Transverse colon (tissue), 4 donors: ENCODE data around the gene KCNJ10. TPM values are rescaled to one million over a fixed set of nuclear protein-coding genes. Genes with fewer than 3 reads are reported as not detected.

Experiments used
- DNase-seq: peaks from one replicate; pipeline ENCODE4 v3.0.0-alpha.2; 2019
- H3K27ac ChIP-seq, 4 donors: fragments of 200-600 bp; sonication (generic); 2 replicates each; pipeline ENCODE4 v1.5.1; 2016 to 2018; ENCODE audit warnings: inconsistent platforms in 4 of 4
- H3K27me3 ChIP-seq: fragments of 200-600 bp; sonication (generic); 2 replicates; pipeline ENCODE4 v1.5.1; 2017; ENCODE audit warnings: inconsistent platforms
- H3K36me3 ChIP-seq, 4 donors: fragments of 200-600 bp; sonication (generic); 2 replicates each; pipeline ENCODE4 v1.5.1; 2017 to 2019; ENCODE audit warnings: inconsistent platforms in 4 of 4
- H3K4me1 ChIP-seq, 4 donors: fragments of 200-600 bp; sonication (generic); 2 replicates each; pipeline ENCODE4 v1.5.1; 2017 to 2020; ENCODE audit warnings: inconsistent platforms in 4 of 4
- H3K4me3 ChIP-seq, 4 donors: fragments of 200-600 bp; sonication (generic); 1 replicate in 1 of 4; 2 replicates in 3 of 4; pipeline versions ENCODE4 v1.5.1 to v1.6.1; 2017 to 2019; ENCODE audit warnings: inconsistent platforms in 4 of 4
- H3K9me3 ChIP-seq, 2 donors: fragments of 200-600 bp; sonication (generic); 2 replicates each; pipeline ENCODE4 v1.5.1; 2017 to 2019; ENCODE audit warnings: inconsistent platforms in 2 of 2
- EP300 ChIP-seq: sonication (generic); formaldehyde crosslinking; IDR thresholded peaks from one replicate; pipeline ENCODE4 v1.6.1; 2017; ENCODE audit warnings: antibody characterized with exemption, low read depth
- POLR2A ChIP-seq: fragments of 450-650 bp; IDR thresholded peaks from one replicate; pipeline ENCODE4 v1.6.1; 2016; ENCODE audit warnings: antibody characterized with exemption, mild to moderate bottlenecking, moderate library complexity
- POLR2AphosphoS5 ChIP-seq, 3 donors: sonication (generic); formaldehyde crosslinking; IDR thresholded peaks; one replicate each; pipeline ENCODE4 v1.6.1; 2016; ENCODE audit warnings: antibody characterized with exemption in 3 of 3
- WGBS, 2 donors: methylation state at CpG; one replicate each; pipeline ENCODE4 v1.1.5; 2018; ENCODE audit warnings: low coverage in 1 of 2; 5-methylcytosine and 5-hydroxymethylcytosine counted together
- in situ Hi-C, 4 donors: fragments of 200-750 bp; cut with MboI; loops; one replicate each; pipeline versions ENCODE4 v1.15.0 to v1.15.1; 2017; ENCODE audit warnings: low sequenced_read_pairs in 3 of 4, low pct_ligation_motif_present in 1 of 4, low pct_unique_long_range_greater_than_20kb in 1 of 4
- intact Hi-C: fragments of 100-400 bp; cut with DNase I; formaldehyde crosslinking; loops from one replicate; pipeline ENCODE4 v1.15.1; 2023; ENCODE audit warnings: low total_unique reads
- total RNA-seq, 4 donors: library from RNA; depleted of rRNA; stranded (reverse); fragments of >200 nt; gene quantifications; one replicate each; pipeline ENCODE4 v1.1.0, GENCODE V29; 2016
- TF ChIP-seq, protein P1 (sequence below), 5 experiments: fragments of 200-600 bp in 3 of 5; fragments of 450-650 bp in 2 of 5; sonication (generic) in 3 of 5; IDR thresholded peaks; 1 replicate in 2 of 5; 2 replicates in 3 of 5; pipeline ENCODE4 v1.5.1; 2016 to 2017; ENCODE audit warnings: antibody characterized with exemption in 5 of 5, inconsistent platforms in 3 of 5, mild to moderate bottlenecking in 2 of 5, moderate library complexity in 1 of 5

KCNJ10 gene
- total RNA-seq, 4 donors from 2014 or later: not detected

DNA sequence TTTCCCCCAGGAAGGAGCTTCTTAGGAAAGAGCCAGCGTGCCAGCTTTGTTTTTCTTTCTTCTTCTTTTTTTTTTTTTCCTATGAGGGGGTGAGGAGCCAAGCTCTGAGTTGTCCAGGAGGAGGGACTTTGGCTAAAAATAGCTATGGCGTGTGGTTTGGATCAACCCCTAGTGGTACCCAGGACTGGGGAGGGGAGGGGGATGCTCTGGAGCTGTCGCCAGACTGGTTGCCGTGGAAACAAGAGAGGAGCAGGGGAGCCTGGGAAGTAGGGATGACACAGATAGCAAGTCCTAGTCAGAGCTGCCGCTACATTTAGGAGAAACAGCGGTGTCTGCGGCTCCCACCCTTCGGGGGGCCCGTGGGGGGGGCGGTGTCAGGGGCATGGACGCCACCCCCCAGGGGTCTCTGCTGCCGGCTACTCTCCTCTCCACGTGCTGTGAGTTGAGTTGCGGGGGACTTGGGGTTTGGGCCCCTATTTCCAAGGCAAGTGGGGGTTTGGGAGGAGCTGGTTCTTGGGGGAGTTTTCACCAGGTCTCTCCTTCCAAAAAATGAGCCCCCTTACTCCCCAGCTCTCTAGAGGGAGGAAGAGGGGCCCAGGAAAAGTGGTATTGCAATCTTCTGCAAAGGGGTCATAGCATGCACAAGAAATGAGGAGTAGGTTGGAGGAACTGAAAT, 11.4 kb upstream of the KCNJ10 start, which contains the start of gene KCNJ9:
TSS of gene KCNJ9 (plus strand) at position 278 of the 676 bp plus-strand sequence. CDS start 2,493 bp downstream, outside the sequence.
- Histone ChIP-seq H3K27ac (no peak within 1 kb of the TSS), H3K4me3 (no peak within 1 kb of the TSS)
- intact Hi-C loops: loop anchor here (5.0 kb wide), 1 partner anchor 554 kb away; no protein-coding TSS in a partner anchor

DNA sequence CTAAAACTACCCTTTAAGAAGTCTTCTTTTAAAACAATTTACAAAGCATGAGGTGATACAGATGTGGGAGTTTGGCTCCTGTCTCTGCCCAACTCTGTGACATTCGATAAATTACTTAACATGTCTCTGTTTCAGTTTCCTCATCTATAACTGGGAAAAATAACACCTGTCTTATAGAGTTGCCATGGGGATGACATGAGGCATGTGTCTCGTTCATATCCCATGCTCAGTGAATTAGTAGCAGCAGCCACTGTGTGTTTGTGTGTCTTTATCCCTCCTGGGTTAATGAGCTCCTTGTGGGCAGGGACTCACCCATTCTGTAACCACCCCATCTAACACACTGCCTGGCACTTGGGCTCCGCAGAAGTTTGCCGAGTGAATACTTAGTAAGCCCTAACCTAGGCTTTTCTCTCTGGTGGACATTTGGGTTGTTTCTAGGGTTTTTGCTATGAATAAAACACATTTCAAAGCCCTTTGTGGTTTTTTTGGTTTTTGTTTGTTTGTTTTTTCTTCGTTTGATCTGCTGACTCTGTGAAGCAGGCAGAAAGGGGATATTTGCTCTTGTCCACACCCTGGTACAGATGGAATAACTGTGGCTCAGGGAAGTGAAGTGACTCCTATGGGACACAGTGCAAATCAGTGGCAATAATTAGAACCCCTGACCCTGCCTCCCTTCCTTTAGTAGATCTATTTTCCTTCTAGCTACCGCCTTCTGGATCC, 10.6 kb upstream of the KCNJ10 start:
- intact Hi-C loops (loop anchor here (5.0 kb wide), 1 partner anchor 553 kb away; no protein-coding TSS in a partner anchor), in situ Hi-C loops (no loop called here)
- H3K27me3 ChIP-seq: peaks cover 63% of the 10 kb centered on the region
- H3K4me1 ChIP-seq: peaks cover 0 to 13% (median 8%) of the 10 kb centered on the region in 4 donors
- no peaks in the 10 kb centered on the region for H3K9me3 ChIP-seq
- H3K27ac ChIP-seq: no peak overlapping the region
- 31 to 38% methylated on average over 3 to 6 of the region's 6 CpGs for WGBS, 2 donors
- no peak for TF ChIP-seq EP300
- no peak for TF ChIP-seq POLR2A
- TF ChIP-seq, protein P1, sequence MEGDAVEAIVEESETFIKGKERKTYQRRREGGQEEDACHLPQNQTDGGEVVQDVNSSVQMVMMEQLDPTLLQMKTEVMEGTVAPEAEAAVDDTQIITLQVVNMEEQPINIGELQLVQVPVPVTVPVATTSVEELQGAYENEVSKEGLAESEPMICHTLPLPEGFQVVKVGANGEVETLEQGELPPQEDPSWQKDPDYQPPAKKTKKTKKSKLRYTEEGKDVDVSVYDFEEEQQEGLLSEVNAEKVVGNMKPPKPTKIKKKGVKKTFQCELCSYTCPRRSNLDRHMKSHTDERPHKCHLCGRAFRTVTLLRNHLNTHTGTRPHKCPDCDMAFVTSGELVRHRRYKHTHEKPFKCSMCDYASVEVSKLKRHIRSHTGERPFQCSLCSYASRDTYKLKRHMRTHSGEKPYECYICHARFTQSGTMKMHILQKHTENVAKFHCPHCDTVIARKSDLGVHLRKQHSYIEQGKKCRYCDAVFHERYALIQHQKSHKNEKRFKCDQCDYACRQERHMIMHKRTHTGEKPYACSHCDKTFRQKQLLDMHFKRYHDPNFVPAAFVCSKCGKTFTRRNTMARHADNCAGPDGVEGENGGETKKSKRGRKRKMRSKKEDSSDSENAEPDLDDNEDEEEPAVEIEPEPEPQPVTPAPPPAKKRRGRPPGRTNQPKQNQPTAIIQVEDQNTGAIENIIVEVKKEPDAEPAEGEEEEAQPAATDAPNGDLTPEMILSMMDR (IDR thresholded peaks at IDR 0.05): no peak
- TF ChIP-seq POLR2AphosphoS5 (IDR thresholded peaks at IDR 0.05): no peak
- H3K36me3 ChIP-seq: no peaks in the 10 kb centered on the region
- H3K4me3 ChIP-seq: no peak overlapping the region
- DNase-seq: no peak

More for the DNA sequence above, 11.4 kb upstream of the KCNJ10 start, which contains the start of gene KCNJ9:
- Histone ChIP-seq H3K27me3 (peaks cover 58% of the 10 kb centered on the region), H3K4me1 (peaks cover 0 to 13% (median 8%) of the 10 kb centered on the region in 4 donors), H3K36me3 (no peaks in the 10 kb centered on the region), H3K9me3 (no peaks in the 10 kb centered on the region)
- no peak for DNase-seq
- no peak for TF ChIP-seq POLR2A
- TF ChIP-seq, protein P1 (IDR thresholded peaks at IDR 0.05): no peak
- no peak for TF ChIP-seq EP300
- no peak for TF ChIP-seq POLR2AphosphoS5 (IDR thresholded peaks at IDR 0.05)
- WGBS, 2 donors: 17 to 31% methylated on average over 1 to 13 of the region's 14 CpGs
- in situ Hi-C loops: no loop called here

DNA sequence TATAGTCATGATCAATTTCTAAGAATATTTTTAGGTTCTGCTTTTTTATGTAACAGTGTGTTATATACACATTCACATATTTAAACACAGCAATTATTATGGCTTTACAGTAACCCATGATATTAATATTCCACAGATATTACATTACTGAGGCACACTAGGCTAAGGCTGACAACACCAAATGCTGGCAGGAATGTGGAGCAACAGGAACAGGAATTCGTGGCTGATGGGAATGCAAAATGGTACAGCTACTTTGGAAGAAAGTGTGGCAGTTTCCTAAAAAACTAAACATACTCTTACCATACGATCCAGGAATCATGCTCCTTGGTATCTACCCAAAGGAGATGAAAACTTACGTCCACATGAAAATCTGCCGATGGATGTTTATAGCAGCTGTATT, 9.5 kb upstream of the KCNJ10 start:
- Histone ChIP-seq H3K9me3 (no peaks in the 10 kb centered on the region), H3K4me3 (no peak overlapping the region), H3K27ac (no peak overlapping the region), H3K36me3 (no peaks in the 10 kb centered on the region), H3K27me3 (peaks cover 63% of the 10 kb centered on the region), H3K4me1 (peaks cover 0 to 12% (median 8%) of the 10 kb centered on the region in 4 donors)
- in situ Hi-C loops: no loop called here
- DNase-seq: no peak
- 60 to 63% methylated on average over 4 of the region's 4 CpGs for WGBS, 2 donors
- TF ChIP-seq POLR2A (no peak), POLR2AphosphoS5 (IDR thresholded peaks at IDR 0.05) (no peak), EP300 (no peak)
- TF ChIP-seq, protein P1 (IDR thresholded peaks at IDR 0.05): no peak
- intact Hi-C loops: no loop called here

DNA sequence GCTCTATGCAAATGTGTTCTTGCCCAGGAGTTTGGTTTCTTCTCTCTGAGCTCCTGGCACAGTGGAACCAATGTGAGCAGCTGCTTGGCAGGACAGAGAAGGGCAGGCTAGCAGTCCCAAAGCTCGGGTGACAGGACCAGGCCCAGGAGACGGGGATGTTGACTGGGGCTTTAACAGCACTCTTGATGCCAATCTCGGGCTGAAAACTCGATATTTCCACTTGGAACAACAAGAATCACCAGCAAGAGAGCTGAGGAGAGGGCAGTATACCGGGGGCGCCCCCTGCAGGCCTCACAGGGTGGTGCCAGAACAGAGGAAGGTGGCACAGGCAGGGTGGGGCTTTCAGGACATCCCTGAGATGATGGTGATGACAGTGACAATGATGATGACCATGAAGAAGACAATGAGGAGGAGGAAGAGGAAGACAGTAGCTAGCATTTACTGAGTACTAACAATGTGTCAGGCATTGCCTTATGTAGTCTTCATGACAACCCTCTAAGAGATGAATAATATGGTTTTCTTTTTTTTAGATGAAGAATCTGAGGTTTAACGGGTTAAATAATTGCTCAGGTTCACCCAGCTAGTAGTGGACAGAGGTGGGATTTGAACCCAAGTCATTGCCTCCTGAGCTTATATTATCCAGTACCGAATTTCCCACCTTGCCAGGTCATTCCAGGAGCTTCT, 8.7 kb upstream of the KCNJ10 start:
- peaks cover 60% of the 10 kb centered on the region for H3K27me3 ChIP-seq
- H3K4me3 ChIP-seq: no peak overlapping the region
- peak; percentile 62 for DNase-seq
- no peaks in the 10 kb centered on the region for H3K9me3 ChIP-seq
- H3K27ac ChIP-seq: no peak overlapping the region
- TF ChIP-seq, protein P1 (IDR thresholded peaks at IDR 0.05): peak; percentile 57 to 79 (median 59)
- TF ChIP-seq POLR2A: no peak
- in situ Hi-C loops: no loop called here
- intact Hi-C loops: no loop called here
- H3K4me1 ChIP-seq: peaks cover 0 to 4% (median 1%) of the 10 kb centered on the region in 4 donors
- no peaks in the 10 kb centered on the region for H3K36me3 ChIP-seq
- 20 to 51% methylated on average over 2 to 8 of the region's 8 CpGs for WGBS, 2 donors
